GM10248 (cell line): ENCODE results near the gene CLASP1.
A peak's percentile ranks its signal among the peaks of the same experiment; 100 is the strongest.
"Not testable (repeated sequence)": the region's sequence is repeated elsewhere in the genome, so short reads cannot be mapped to it uniquely, and the experiment has no call there.

Source experiments
- CTCF ChIA-PET: fragments of 300-600 bp; sonication (Branson Sonifier 250); formaldehyde crosslinking; extraction: SDS; loops from one replicate; lab custom pipeline; 2021; ENCODE audit warnings: antibody characterized with exemption; lab: Yijun Ruan, JAX
- POLR2A ChIA-PET: fragments of 350-650 bp; sonication (Branson Sonifier 250); formaldehyde crosslinking; extraction: SDS; loops from one replicate; lab custom pipeline; 2020; ENCODE audit warnings: antibody characterized with exemption; lab: Yijun Ruan, JAX
- DNase-seq: peaks from one replicate; pipeline ENCODE4 v3.0.0; 2012; ENCODE audit errors: extremely low spot score
- CTCF ChIP-seq: IDR thresholded peaks from 2 replicates; pipeline ENCODE4 v1.5.1; 2012; ENCODE audit warnings: mild to moderate bottlenecking, low read depth; ENCODE audit errors: extremely low read depth, missing control alignments, control extremely low read depth

CLASP1 gene

GRCh38 chr2:121664086-121664485 lies 14.8 kb upstream of the CLASP1 start:
- TF ChIP-seq CTCF = no peak
- no peak for DNase-seq
- CTCF ChIA-PET = no interaction called here
- POLR2A ChIA-PET = no interaction called here

- POLR2A ChIA-PET = no interaction called here
- DNase-seq = no peak
- CTCF ChIA-PET = no interaction called here
- TF ChIP-seq CTCF = no peak
These were observed 14.2 kb upstream of the CLASP1 start for GRCh38 chr2:121663434-121663833.

- ChIA-PET POLR2A (no interaction called here), CTCF (no interaction called here)
- no peak for TF ChIP-seq CTCF
- no peak for DNase-seq
These were observed 13.4 kb upstream of the CLASP1 start for GRCh38 chr2:121662656-121663055.

- no peak for DNase-seq
- POLR2A ChIA-PET = no interaction called here
- TF ChIP-seq CTCF = no peak
- CTCF ChIA-PET = no interaction called here
These were observed 10.7 kb upstream of the CLASP1 start for GRCh38 chr2:121659933-121660332.

GRCh38 chr2:121658393-121658792 lies 9.1 kb upstream of the CLASP1 start:
- DNase-seq, POLR2A ChIA-PET: not testable (repeated sequence)
- CTCF ChIA-PET = interaction anchor here (1.1 to 1.7 kb wide), 3 partner anchors 10 to 125 kb away, joined by 3 to 5 read pairs (median 3); no protein-coding TSS in a partner anchor

GRCh38 chr2:121653035-121653434 lies 3.8 kb upstream of the CLASP1 start:
- TF ChIP-seq CTCF = no peak
- POLR2A ChIA-PET = interaction anchor here (0.6 kb wide), 1 partner anchor 122 kb away, joined by 6 read pairs; no protein-coding TSS in a partner anchor
- no peak for DNase-seq
- CTCF ChIA-PET = no interaction called here

- DNase-seq = peak; percentile 20
- ChIA-PET POLR2A (interaction anchor here (1.0 to 1.7 kb wide), 5 partner anchors 10 to 119 kb away, joined by 3 to 17 read pairs (median 4); partner anchors contain the start of gene RNU4ATAC), CTCF (interaction anchor here (1.0 to 2.7 kb wide), 6 partner anchors 10 to 93 kb away, joined by 3 to 11 read pairs (median 4); no protein-coding TSS in a partner anchor)
- no peak for TF ChIP-seq CTCF
These were observed 1.2 kb upstream of the CLASP1 start for GRCh38 chr2:121650315-121650930.
